ENCODE data around the gene SMIM7. TPM values are rescaled to one million over a fixed set of nuclear protein-coding genes. Genes with fewer than 3 reads are reported as not detected.

Gene SMIM7
- total RNA-seq, 2 experiments from 2014 or later: 44.3 to 47.4 TPM

DNA sequence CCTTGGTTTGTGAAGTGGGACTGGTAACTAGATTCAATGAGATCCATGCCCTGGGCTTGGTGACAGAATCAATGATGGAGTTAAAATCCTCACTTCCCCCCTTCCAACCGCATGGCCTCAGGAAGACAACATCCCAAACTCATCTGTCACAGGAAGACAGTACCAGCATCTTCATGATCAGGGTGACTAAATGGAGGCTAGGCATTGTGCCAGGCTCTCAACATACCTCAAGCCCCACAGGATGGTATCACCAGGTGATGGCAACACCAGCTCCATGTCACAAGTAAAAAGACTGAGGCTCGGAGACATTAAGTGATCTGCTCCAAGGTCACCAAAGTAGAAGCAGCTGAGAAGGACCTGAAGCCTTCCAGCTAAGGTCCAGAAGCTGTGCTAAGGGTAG lies 46.1 kb downstream of the SMIM7 start:
- Histone ChIP-seq H3K27me3 (ENCODE audit: control insufficient read depth in 1 of 2, insufficient read depth in 2 of 2, low read length in 2 of 2) (no peaks in the 10 kb centered on the region), H3K27ac (ENCODE audit: low read depth in 1 of 2, low read length in 2 of 2) (no peak overlapping the region), H3K9me3 (ENCODE audit: control insufficient read depth in 1 of 2, insufficient read depth in 1 of 2, low read length in 2 of 2) (no peaks in the 10 kb centered on the region), H3K4me1 (ENCODE audit: insufficient read depth, low read length) (peaks cover 65% of the 10 kb centered on the region), H3K36me3 (ENCODE audit: insufficient read depth, low read length) (peaks cover 2% of the 10 kb centered on the region), H3K4me3 (ENCODE audit: low read length) (no peak overlapping the region)
- Mint-ChIP-seq H3K4me1 (ENCODE audit: low read depth) (peaks cover 86% of the 10 kb centered on the region), H3K4me3 (no peak overlapping the region), H3K36me3 (ENCODE audit: low read depth) (peaks cover 4% of the 10 kb centered on the region), H3K9me3 (no peaks in the 10 kb centered on the region), H3K27ac (peak overlapping the region; percentile 7), H3K27me3 (no peaks in the 10 kb centered on the region)
- ATAC-seq (ENCODE audit: poor library complexity): no peak
- DNase-seq: no peak
- TF ChIP-seq, protein P1, sequence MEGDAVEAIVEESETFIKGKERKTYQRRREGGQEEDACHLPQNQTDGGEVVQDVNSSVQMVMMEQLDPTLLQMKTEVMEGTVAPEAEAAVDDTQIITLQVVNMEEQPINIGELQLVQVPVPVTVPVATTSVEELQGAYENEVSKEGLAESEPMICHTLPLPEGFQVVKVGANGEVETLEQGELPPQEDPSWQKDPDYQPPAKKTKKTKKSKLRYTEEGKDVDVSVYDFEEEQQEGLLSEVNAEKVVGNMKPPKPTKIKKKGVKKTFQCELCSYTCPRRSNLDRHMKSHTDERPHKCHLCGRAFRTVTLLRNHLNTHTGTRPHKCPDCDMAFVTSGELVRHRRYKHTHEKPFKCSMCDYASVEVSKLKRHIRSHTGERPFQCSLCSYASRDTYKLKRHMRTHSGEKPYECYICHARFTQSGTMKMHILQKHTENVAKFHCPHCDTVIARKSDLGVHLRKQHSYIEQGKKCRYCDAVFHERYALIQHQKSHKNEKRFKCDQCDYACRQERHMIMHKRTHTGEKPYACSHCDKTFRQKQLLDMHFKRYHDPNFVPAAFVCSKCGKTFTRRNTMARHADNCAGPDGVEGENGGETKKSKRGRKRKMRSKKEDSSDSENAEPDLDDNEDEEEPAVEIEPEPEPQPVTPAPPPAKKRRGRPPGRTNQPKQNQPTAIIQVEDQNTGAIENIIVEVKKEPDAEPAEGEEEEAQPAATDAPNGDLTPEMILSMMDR (IDR thresholded peaks at IDR 0.05): no peak
- intact Hi-C loops (cut with DNase I, micrococcal nuclease): no loop called here
- CTCF ChIA-PET: interaction anchor here (3.5 kb wide), 1 partner anchor 27 kb away, joined by 15 read pairs; no protein-coding TSS in a partner anchor
- POLR2A ChIA-PET: interaction anchor here (0.8 kb wide), 1 partner anchor 13 kb away, joined by 3 read pairs; no protein-coding TSS in a partner anchor

DNA sequence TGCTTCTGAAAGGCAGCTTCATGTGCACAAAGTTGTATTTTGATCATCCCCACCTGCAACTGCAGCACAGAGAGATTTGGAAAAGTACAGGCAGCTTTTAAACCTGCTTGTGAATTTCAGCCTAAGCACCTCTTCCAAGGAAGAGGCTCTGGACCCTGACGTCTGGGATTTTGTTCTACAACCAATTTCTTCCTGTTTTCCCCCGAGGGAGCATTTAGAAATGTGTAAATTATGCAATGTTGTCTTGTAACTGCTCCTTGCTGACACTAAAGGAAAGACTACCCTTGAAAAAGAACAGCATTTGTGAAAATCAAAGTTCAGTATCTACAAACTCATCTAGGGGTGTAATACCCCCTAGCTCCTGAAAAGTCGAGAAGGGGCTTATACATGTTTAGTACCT lies 47.3 kb downstream of the SMIM7 start:
- Histone ChIP-seq H3K4me3 (ENCODE audit: low read length) (no peak overlapping the region), H3K36me3 (ENCODE audit: insufficient read depth, low read length) (peaks cover 2% of the 10 kb centered on the region), H3K4me1 (ENCODE audit: insufficient read depth, low read length) (peaks cover 53% of the 10 kb centered on the region), H3K27me3 (ENCODE audit: control insufficient read depth in 1 of 2, insufficient read depth in 2 of 2, low read length in 2 of 2) (no peaks in the 10 kb centered on the region), H3K27ac (ENCODE audit: low read depth in 1 of 2, low read length in 2 of 2) (no peak overlapping the region), H3K9me3 (ENCODE audit: control insufficient read depth in 1 of 2, insufficient read depth in 1 of 2, low read length in 2 of 2) (no peaks in the 10 kb centered on the region)
- DNase-seq (no peak), ATAC-seq (ENCODE audit: poor library complexity) (no peak)
- H3K27me3 Mint-ChIP-seq: no peaks in the 10 kb centered on the region
- H3K27ac Mint-ChIP-seq: no peak overlapping the region
- TF ChIP-seq, protein P1 (IDR thresholded peaks at IDR 0.05): no peak
- ChIA-PET POLR2A (interaction anchor here (0.6 to 0.8 kb wide), 2 partner anchors 25 to 28 kb away, joined by 3 read pairs; no protein-coding TSS in a partner anchor), CTCF (interaction anchor here (1.2 to 3.5 kb wide), 2 partner anchors 25 to 31 kb away, joined by 3 to 15 read pairs; no protein-coding TSS in a partner anchor)
- H3K36me3 Mint-ChIP-seq (ENCODE audit: low read depth): peaks cover 4% of the 10 kb centered on the region
- H3K4me1 Mint-ChIP-seq (ENCODE audit: low read depth): peaks cover 86% of the 10 kb centered on the region
- H3K4me3 Mint-ChIP-seq: no peak overlapping the region
- intact Hi-C loops (cut with DNase I, micrococcal nuclease): no loop called here
- no peaks in the 10 kb centered on the region for H3K9me3 Mint-ChIP-seq

DNA sequence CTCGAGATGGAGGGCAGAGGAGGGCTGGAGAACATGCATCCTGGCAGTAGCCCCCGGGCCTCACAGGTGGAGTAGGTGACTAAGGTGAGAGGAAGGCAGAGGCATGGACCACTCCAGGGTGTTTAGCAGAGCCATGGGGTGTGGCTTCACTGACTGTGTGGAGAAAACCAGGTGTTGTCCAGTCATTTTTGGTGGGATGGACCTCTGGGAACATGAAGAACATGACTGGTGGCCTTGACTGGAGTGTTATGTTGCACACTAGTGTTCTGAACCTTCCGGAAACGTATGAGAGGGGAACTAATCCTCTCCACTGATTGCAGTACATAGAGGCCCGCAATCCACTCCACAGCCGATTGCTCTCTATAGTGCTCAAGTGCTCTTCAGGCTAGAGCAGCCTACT lies 48.8 kb downstream of the SMIM7 start:
- Histone ChIP-seq H3K27me3 (ENCODE audit: control insufficient read depth in 1 of 2, insufficient read depth in 2 of 2, low read length in 2 of 2) (no peaks in the 10 kb centered on the region), H3K36me3 (ENCODE audit: insufficient read depth, low read length) (peaks cover 2% of the 10 kb centered on the region), H3K27ac (ENCODE audit: low read depth in 1 of 2, low read length in 2 of 2) (no peak overlapping the region), H3K4me3 (ENCODE audit: low read length) (no peak overlapping the region), H3K9me3 (ENCODE audit: control insufficient read depth in 1 of 2, insufficient read depth in 1 of 2, low read length in 2 of 2) (no peaks in the 10 kb centered on the region), H3K4me1 (ENCODE audit: insufficient read depth, low read length) (peaks cover 41% of the 10 kb centered on the region)
- Mint-ChIP-seq H3K27me3 (no peaks in the 10 kb centered on the region), H3K4me3 (no peak overlapping the region), H3K9me3 (no peaks in the 10 kb centered on the region), H3K4me1 (ENCODE audit: low read depth) (peaks cover 75% of the 10 kb centered on the region), H3K36me3 (ENCODE audit: low read depth) (peaks cover 4% of the 10 kb centered on the region), H3K27ac (peak overlapping the region; percentile 50)
- intact Hi-C loops (cut with DNase I, micrococcal nuclease): no loop called here
- TF ChIP-seq, protein P1 (IDR thresholded peaks at IDR 0.05): no peak
- ChIA-PET CTCF (no interaction called here), POLR2A (no interaction called here)
- DNase-seq (no peak), ATAC-seq (ENCODE audit: poor library complexity) (no peak)
